Measurements from ENCODE around the gene PLXNA3.
"Not testable (repeated sequence)": the region's sequence is repeated elsewhere in the genome, so short reads cannot be mapped to it uniquely, and the experiment has no call there.

PLXNA3 gene

DNA sequence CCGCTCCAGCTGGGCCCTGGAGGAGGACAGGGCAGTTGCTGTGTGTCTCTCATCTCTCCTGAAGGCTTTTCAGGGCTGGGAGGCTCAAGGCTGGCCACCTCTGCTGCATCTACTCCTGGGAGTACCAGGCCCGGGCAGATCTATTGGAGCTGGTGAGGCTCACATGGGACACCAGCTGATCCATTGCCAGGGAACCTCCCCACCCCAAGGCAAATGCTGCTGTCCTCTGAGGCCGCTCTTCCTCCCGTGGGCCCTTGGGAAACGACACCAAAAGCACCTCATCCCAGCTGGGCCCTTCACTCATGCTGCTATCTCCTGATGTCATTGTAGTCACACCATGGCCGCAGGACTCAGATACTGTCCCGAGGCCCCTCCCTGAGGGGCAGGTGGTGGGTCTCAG, 24.7 kb downstream of the PLXNA3 start:
- DNase-seq, result no peak

DNA sequence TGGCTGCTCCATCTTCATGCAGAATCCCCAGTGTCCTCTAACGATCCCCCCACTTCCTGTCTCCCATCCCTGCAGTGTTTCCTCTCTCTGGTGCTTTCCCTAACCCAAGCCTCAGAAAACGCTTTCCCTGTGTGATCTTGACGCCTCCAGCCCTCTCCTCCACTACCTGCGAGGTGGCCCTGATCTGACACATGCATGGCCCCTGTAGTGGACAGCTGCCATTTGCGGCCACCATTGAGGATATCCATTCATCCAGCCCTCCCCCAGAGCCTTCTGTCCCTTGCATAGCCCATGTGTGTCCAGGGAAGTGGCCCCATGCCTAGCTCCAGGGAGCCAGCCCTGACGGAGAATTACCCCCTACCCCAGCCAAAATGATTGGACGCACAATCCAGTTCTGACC, 25.2 kb downstream of the PLXNA3 start:
- DNase-seq, result no peak

DNA sequence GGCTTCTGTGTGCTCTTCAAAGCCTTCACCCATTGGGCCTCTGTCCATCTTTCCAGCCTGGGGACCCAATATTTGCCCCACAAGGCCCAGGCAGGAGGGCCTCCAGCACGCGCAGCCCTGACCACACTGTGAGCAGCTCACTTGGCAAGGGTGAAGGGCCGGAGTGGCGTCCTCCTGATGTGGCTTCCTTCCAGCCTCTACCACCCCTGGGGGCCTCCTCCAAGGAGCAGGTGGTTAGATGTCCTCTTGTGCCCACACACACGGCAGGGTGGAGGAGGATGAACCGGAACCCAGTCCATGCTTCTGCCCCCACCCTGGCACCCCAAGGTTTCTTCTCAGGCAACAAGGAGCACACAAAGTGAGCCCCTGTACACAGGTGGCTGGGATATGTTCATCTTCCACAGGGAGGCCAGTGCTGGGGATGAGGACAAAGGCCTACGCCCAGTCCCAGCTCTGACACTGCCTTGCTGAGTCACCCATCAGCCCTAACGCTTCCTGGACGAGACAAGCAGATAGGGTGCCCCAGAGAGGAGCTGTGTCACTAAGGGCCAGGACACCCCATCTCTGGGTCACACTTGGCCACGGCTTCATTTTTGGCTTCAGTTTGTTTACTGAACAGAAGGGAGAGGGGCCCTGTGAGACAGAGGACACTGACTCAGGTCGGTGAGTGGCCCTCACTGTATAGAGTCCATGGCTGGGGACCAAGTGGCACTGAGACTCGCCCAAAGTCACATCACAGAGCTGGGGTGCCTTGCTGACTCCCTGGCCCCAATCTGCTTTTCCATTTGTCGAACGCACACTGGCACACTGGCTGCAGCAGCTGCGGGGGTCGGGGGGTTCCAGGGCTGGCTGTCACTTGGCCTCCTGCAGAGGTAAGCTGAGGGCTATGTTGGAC, 26.4 kb downstream of the PLXNA3 start:
- no peak for DNase-seq

DNA sequence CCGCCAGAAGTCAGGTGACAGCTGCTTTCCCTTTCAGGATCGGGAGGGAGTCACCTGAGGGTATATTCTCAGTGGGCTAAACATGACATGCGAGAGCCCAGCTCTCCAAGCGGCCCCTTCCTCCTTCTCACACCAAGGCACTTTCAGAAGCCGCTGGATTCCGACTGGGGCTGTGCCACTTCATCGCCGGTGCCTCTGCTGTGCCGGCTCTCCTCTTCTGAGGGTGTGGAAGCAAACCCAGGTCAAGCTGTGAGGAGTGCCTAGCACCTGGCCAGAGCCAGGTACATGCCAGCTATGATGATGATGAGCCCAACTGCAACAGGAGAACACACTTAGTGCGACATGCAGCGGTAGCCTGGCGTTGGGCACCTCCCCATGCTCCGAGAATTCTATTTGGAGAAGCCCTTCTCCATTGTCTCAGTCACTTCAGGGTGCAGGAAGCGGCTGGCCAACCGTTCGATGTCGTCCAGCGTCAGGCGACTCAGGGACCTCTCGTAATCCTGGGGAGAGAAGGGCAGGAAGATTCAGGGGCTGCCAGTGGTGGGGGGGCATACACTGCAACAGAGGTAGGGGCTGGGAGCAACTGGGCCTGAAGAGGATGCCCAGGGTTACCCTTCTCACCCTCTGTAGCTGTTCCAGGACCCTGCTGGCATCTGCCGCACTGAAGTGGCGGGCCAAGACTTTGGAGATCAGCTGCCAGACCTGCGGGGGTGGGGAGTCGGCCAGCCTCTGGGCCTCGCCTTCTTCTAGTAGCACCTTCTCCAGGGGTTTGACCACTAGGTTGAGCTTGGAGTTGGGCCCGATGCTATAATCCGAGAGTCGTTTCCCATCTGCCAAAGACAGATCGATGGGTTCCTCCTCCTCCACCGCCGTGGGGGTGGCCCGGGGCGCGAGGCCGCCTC, 27.3 kb downstream of the PLXNA3 start:
- no peak for DNase-seq

DNA sequence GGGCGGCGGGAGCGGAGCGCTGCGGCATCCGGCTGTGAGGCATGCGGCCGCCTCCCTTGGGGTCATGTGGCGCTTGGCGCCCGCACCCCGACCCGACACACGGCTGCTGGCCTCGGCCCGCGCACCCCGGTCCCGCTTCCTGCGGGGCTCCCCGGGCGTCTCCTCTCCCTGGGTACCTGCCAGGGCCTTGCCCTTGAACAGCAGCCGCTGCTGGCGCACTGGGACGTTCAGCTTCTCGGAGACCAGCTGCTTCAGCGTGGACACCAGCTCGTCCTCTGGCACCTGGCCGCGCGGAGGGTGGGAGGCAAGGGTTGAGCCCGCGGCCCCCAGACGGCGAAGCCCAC, 27.9 kb downstream of the PLXNA3 start:
- DNase-seq, result peak; percentile 29

DNA sequence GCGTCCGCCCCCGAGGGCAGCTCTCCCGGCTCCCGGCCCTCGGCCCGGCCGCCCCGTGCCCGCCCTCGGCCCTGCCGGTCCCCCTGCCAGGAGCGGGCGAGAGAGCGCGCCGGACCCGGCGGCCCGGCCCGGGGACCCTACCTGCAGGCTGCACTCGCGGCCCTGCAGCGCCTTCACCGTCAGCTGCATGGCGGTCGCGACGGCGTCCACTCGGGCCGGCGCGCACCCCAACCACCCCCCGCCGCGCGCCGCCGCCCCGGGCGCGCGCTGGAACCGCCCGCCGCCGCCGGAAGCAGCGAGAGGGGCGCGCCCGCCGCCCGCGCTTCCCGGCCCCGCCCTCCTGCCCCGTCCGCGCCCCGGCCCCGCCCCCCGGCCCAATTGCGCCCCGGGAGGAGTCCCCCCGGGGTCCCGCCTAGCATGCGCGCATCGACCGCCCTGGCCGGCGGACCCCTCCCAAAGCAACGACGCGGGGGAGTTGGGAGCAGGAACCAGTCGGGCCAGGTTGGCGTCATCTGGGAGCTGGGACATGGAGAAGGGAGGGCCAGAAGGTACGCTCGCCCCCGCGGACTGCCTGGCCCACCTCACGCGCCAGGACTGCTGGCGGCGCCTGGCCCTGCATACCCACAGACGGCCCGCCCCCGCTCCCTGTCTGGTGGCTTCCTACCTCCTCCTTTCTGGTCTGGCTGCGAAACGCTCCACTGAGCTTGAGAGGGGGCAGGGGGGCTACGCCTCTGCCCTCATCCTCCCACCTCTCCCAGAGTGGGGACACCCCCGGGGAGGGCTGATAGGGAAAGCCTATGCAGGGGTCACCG, 28.5 kb downstream of the PLXNA3 start, which contains the start of gene UBL4A:
Gene UBL4A (minus strand): TSS at position 220 of the 812 bp plus-strand sequence. CDS start 31 bp downstream, at position 189.
- peak; percentile 64 for DNase-seq

DNA sequence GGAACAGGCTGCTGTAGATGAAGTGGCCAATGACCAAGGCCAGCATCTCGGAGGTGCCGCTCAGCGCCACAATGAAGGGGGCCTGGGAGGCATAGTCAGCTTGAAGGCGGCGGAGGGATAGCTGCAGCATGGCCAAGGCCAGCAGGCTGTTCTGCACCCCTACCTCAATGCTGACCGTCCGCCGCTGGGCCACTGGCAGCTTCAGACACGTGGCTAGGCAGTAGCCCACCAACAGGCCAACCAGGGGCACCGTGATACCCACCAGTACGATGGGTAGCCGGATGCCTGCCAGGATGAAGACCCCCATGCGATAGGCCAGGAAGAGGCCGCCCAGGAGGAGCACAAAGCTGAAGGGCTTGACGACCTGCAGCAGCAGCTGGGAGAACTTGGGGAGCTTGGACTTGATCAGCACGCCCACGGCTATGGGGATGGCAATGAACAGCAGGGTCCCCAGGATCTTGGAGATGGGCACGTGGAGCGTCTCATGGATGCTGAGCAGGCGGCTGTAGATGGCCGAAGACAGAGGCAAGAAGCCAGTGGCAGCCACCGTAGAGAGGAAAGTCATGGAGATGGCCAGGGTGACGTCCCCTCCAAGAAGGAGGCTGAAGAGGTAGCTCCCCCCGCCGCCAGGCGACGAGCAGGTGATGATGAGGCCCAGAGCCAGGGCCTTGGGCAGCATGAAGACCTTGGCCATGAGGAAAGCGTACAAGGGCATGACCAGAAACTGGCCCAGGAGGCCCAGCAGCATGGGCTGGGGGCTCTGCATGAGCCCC, 29.6 kb downstream of the PLXNA3 start:
- no peak for DNase-seq

DNA sequence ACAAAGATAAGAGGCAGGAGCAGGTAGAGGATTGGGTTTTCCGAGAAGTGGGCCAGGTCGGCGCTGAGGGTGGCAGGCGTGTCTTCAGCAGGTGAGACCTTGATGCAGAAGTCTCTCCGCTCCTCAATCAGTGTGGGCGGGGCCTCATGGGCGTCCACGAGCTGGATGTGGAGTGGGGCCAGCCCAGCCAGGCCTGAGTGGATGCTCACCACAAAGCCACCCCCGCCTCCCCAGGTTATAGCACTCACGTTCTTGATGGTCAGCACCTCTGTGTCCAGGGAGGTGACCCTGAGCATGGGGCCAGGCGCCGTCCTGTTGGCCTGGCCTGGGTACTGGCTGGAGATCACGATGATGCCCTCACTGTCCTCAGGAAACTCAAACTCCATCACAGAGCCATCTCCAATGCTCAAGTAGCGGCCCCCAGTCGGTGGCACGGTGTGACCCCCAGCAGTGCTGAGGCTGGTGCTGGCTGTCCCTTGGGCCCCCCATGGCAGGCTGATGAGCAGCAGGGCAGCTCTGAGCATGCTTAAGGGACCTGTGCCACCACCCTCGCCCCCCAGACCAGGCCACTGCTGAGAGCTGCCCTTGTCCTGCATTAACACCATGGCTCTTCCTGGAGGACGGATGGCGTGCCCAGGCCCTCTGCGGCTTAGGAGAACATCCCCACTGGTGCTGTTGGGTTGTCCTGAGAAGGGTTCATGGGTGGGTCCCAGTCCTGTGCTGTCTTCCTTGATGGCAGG, 30.4 kb downstream of the PLXNA3 start:
- DNase-seq, result no peak

DNA sequence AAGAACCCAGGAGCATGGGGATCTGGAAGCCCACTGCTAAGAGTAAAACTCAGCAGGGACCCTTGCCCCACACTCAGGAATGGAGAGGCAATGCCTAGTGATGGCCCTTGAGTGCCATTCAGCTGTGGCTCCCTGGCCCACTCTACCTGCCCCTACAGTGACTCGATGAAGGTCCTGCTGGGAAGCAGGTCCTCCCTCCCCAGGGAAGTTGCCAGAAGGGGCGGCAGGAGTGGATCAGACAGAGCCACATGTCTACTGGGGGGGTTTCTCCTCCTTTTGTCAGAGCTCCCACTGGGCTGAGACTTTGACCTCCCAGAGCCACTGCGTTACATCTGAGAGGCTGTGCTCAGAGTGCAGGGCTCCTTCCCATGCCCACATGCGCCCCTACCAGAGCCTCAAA, 31.1 kb downstream of the PLXNA3 start:
- no peak for DNase-seq

DNA sequence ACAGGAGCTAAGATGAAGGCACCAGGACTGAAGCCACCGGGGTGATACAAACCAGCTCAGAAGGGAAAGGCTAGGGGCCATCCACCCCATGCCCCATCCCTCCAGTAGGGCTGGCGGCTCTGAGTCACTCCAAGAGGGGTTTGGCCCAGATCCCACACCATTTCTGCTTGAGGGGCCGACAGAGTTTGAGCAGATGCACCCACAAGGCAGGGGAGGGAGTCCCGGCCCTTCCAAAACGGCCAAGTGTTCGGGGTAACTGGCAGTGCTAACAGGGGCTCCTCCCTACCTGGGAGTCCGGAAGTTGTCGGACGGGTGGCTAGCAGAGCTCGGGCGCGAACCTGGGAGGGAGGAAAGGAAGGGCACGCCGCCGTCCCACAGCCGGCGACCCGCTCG, 31.9 kb downstream of the PLXNA3 start:
- DNase-seq, result peak; percentile 32

DNA sequence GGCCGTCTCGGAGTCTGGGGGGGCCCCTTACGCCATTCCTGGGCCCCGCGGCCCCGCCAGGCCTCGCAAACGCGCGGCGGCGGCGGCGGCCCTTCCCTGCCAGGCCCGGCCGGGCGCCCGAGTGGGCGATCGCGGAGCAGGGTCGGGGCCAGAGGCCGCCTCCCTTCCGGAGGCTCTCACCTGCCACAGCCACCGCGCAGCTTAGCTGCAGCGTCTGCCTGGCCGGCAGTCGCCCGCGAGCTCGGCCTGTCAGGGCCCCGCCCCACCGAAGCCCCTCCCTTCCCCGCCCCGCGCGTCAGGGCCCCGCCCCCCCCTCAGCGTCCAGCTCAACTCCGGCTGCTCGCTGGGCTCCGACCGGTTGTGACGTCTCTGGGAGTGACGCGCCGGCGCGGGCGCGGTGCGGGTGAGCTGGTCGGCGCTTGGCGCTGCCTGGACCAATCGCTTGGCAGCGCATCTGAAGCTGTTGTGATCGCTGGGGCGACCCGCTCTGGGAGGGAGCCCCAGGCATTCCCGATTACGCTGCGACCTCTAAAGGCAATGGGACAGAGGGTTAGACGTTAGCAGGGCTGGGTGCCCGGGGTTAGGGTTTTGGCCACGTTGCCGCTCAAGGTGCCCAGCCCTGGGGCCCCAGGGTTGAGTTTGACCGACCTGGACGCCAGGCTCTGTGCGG, 32.5 kb downstream of the PLXNA3 start, which contains the start of gene SLC10A3:
Gene SLC10A3 (minus strand): TSS at position 216 of the 670 bp plus-strand sequence. CDS start 1,689 bp downstream, outside the sequence.
- peak; percentile 94 for DNase-seq

DNA sequence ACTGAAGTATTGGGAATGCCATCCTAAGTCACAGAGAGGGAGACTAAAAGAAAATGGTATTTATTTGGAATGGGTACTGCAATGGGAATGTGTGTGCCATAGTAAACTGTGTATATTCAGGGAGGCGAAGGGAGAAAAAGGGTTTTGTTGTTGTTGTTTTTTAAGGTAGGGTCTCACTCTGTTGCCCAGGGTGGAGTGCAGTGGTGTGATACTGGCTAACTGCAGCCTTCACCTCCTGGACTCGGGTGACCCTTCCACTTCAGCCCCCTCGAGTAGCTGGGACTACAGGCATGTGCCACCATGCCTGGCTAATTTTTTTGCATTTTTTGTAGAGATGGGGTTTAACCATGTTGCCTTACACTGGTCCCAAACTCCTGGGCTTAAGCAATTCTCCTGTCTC, 36.6 kb downstream of the PLXNA3 start:
- no peak for DNase-seq

DNA sequence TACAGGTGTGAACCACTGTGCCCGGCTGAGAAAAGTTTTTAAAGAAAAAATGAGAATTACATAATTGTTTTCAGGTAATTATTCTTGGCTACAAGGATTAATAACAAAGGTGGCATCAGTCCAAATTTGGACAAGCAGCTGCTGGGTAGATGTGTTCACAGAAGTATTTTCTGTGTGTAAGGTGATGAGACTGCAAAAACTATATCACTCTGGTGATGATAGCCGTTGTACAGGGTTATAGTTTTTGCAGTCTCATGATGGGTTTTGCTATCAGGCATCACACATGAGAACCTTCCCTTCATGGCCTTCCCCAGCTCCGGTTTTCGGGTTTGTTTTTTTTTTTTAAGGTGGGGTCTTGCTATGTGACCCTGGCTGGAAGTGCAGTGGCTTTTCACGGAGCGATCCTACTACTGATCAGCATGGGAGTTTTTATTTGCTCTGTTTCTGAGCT, 37.4 kb downstream of the PLXNA3 start:
- DNase-seq, result no peak

DNA sequence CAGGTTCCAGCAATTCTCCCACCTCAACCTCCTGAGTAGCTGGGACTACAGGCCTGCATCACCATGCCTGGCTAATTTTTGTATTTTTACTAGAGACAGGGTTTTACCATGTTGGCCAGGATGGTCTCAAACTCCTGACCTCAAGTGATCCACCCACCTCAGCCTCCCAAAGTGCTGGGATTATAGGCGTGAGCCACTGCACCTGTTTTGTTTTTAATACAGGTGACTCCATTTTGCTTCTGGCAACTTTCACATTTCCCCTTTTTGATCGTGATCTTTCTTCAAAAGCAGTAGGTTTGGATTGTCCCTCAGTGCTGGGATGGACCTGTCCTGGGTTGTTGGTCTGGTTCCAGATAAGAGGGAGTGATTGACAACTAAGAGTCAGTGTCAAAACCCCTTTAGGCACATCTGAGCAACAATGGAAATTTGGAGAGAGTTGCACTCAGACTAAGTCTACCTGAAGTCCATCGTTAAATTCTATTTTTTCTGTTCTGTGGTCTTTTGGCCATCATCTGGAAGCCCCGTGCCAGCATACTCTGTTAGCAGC, 38.6 kb downstream of the PLXNA3 start:
- DNase-seq, result not testable (repeated sequence)

DNA sequence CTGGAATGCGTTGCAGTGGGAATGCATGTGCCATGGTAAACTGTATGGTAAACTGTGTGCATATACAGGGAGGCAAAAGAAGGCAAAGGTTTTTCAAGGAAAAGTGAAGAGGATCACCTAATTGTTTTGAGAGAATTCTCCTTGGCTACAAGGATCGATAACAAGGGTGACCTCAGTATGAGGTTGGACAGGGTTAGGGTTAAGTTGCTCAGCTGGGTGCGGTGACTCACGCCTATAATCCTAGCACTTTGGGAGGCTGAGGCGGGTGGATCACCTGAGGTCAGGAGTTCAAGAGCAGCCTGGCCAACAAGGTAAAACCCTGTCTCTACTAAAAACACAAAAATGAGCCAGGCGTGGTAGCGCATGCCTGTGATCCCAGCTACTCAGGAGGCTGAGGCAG, 43.3 kb downstream of the PLXNA3 start:
- not testable (repeated sequence) for DNase-seq

DNA sequence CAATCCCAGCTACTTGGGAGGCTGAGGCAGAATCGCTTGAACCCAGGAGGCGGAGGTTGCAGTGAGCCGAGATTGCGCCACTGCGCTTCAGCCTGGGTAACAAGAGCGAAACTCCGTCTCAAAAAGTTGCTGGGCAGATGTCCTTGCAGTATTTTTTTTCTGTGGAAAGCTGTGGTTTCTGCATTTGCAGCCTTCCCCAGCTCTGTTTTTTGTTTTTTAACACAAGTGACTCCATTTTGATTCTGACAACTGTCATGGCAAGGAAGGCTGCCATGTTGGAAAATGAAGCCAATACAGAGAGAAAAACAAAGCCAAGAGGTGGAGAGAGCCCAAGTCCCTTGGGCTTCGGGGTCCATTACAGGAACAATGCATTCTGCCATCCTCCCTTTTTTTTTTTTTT, 44.0 kb downstream of the PLXNA3 start:
- no peak for DNase-seq

DNA sequence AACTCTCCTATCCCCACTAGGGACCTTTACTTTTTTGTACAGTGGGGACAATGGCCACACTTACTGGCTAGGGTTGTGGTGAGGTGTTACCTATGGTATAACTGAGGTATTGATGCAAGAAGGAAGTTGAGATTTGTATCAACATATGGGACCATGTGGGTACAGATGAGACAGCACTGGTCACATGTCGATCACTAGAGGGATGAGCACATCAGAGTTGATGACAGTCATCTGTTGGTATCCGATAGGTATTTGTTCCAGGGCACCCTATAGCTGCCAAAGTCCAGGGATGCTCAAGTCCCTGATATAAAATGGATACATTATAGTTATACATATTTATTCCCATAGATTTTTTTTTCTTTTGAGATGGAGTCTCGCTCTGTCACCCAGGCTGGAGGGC, 44.9 kb downstream of the PLXNA3 start:
- no peak for DNase-seq

DNA sequence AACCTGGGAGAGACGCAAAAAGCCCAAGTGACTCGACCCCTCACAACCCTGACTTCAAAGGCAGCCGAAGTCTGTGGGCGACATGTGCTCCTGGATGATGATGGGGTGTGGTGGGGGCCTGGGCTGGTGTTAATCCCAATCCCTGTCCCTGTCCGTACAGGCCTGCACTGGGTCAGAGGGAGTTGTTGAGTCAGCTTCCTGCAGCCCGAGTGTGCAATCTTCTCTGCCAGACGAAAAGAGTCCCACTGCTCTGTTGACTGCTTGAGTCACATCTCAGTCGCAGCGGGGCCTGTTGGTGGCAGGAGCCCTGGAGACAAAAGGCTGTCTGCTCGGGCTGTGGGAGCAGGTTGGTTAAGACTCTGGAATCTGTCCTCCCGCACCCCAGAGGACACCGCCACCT, 47.7 kb downstream of the PLXNA3 start:
- no peak for DNase-seq

DNA sequence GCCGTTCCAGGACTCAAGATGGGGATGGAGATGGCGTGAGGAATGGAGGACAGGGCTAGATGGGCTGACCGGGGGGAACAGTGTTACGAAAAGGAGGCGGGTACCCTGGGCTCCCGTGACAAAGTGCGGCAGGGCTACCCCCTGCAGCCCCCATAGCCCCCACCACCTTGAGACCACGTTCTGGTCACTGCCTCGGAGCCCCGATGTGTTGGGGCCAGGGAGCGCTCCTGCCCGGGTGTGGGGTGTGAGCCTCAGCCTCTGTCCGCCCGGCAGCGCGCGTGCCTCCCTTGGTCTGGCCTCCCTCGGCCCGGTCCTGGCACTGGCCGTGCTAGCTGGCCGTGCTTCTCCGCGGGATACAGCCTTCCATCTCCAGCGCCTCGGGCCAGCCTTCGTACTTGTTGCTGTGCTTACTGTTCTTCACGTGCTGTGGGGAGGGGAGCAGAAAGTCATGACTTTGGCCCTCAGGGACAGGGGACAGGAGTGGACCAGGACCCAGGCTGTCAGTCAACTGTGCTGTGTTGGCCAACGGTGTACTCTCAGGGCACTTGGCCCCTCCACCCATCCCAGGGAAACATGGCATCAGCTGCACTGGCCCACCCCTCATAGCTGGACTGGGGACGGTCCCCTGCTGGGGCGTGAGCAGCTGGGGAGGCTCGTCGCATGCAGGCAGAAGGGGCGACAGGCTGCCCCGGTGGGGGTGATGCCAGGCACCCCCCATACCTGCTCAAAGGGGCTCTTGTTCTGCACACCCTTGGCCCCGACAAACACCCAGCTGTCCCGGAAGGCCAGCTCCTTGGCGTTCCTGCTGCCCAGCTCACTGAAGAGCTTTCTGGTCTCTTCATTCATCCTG, 48.6 kb downstream of the PLXNA3 start:
- DNase-seq, result no peak

Data from CD4-positive, alpha-beta T cell treated with Interleukin-17A for 1 hour (primary cell).